Measurements from ENCODE around the gene HEXIM1.

DNA sequence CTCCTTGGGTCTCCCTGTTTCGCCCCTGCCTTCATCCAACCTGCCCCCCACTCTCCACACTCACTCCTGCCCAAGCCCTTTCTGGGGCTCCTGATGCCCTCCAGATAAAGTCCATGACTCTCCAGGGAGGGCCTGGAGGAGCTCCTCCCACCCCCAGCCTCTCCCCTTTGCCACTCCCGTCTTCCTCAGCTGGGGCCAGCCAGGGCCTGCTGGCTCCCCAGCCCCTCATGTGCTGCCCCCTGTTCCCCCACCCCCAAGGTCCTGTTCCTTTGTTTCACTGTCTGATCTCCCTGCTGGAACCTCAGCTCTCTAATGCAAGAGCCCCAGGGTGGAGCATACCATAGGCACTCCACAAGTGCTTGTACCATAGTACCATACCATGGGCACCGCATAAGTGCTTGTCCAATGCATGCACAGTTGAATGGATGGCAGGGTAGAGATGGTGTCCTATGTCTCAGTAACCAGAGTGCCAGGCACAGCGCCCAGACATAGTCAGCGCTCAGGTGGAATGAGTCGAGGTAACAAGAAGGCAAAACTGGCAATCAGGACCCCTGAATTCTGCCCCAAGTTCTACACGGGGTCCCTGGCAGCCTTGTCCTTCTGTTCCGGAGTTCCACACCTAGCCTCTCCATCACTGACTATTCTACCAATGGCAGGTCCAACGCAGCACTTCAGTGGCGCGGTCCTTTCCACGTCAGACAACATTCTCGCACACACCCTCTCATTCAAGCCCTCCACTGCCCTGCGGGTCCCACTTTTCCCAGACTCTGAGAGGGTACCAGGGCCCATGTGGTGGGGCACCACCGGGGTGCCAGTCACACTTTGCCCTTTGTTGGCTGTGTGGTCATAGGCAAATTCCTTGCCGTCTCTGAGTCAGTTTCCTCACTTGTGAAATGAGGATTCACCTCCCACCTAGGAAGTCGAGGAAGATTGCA lies 17.3 kb upstream of the HEXIM1 start:
- TF ChIP-seq CTCF (IDR thresholded peaks at IDR 0.05) (no peak), POLR2A (IDR thresholded peaks at IDR 0.05) (no peak)

All from heart left ventricle (tissue), 13 donors.